ENCODE measurements around the gene MEPCE.

DNA sequence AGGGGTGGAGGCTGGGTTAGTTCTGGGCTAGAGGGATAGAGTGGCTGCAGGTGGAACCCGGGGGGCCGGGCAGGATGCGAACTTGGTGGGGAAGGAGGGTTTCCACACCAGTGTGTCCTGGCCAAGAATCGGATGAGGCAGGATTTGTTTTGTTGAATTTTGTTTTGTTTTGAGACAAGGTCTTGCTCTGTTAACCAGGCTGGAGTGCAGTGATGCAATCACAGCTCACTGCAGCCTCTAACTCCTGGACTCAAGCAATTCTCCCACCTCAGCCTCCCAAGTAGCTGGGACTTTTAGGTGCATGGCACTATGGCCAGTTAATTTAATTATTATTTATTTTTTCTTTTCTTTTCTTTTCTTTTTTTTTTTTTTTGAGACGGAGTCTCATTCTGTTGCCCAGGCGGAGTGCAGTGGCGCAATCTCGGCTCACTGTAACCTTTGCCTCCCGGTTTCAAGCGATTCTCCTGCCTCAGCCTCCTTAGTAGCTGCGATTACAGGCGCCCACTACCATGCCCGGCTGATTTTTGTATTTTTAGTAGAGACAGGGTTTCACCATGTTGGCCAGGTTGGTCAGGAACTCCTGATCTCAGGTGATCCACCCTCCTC is 19.7 kb downstream of the MEPCE start:
- TF ChIP-seq, protein P1, sequence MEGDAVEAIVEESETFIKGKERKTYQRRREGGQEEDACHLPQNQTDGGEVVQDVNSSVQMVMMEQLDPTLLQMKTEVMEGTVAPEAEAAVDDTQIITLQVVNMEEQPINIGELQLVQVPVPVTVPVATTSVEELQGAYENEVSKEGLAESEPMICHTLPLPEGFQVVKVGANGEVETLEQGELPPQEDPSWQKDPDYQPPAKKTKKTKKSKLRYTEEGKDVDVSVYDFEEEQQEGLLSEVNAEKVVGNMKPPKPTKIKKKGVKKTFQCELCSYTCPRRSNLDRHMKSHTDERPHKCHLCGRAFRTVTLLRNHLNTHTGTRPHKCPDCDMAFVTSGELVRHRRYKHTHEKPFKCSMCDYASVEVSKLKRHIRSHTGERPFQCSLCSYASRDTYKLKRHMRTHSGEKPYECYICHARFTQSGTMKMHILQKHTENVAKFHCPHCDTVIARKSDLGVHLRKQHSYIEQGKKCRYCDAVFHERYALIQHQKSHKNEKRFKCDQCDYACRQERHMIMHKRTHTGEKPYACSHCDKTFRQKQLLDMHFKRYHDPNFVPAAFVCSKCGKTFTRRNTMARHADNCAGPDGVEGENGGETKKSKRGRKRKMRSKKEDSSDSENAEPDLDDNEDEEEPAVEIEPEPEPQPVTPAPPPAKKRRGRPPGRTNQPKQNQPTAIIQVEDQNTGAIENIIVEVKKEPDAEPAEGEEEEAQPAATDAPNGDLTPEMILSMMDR (conservative IDR thresholded peaks at IDR 0.05 in 1 of 2, IDR thresholded peaks at IDR 0.05 in 1 of 2; ENCODE audit: low read depth in 1 of 2, low read length in 2 of 2), result no peak
- no peak for TF ChIP-seq EZH2 (IDR thresholded peaks at IDR 0.05; ENCODE audit: low read length, missing control alignments)

Measured in fibroblast of lung (primary cell).